ENCODE measurements around the gene BTBD9. TPM values are rescaled to one million over a fixed set of nuclear protein-coding genes. Genes with fewer than 3 reads are reported as not detected.

The BTBD9 gene
- total and polyA plus RNA-seq, 2 donors (not counting 3 experiments of a cell fraction or from before 2014, with no cell fraction given): 4.9 to 15.0 TPM

GRCh38 chr6:38137608-38138265 lies 502.0 kb downstream of the BTBD9 start:
- DNase-seq (ENCODE audit: low read depth, low spot score): no peak
- no peak for FAIRE-seq
- ChIA-PET POLR2A (no interaction called here), CTCF (interaction anchor here (0.6 to 1.1 kb wide), 2 partner anchors 356 to 434 kb away, joined by 3 to 4 read pairs; no protein-coding TSS in a partner anchor)
- intact Hi-C loops (cut with micrococcal nuclease) (no loop called here), dilution Hi-C loops (cut with MboI; ENCODE audit: extremely low pct_ligation_motif_present, low sequenced_read_pairs) (no loop called here)
- BruUV-seq (replicated peaks): no TSS peak
- Histone ChIP-seq H3K79me2 (ENCODE audit: control insufficient read depth, insufficient read depth, low read length) (no peaks in the 10 kb centered on the region), H3K36me3 (ENCODE audit: control insufficient read depth in 2 of 2, extremely low read depth in 1 of 2, insufficient read depth in 2 of 2, low read length in 2 of 2) (peaks cover 0 to 4% of the 10 kb centered on the region in 2 experiments), H2AFZ (ENCODE audit: low read depth, low read length) (no peak overlapping the region), H3K4me1 (ENCODE audit: control insufficient read depth, extremely low read depth, insufficient read depth, low read length) (no peaks in the 10 kb centered on the region), H3K9me1 (replicated peaks; ENCODE audit: control insufficient read depth, extremely low read depth, insufficient read depth, low read length) (no peaks in the 10 kb centered on the region), H3K27me3 (ENCODE audit: control insufficient read depth in 2 of 2, insufficient read depth in 2 of 2, low read length in 2 of 2) (no peaks in the 10 kb centered on the region), H3K4me2 (ENCODE audit: insufficient read depth, low read length) (no peak overlapping the region), H3K4me3 (replicated peaks in 1 of 3; ENCODE audit: insufficient read depth in 1 of 3, low read depth in 1 of 3, low read length in 3 of 3) (no peak overlapping the region), H3K27ac (ENCODE audit: insufficient read depth, low read depth, low read length) (no peak overlapping the region), H3K9ac (replicated peaks; ENCODE audit: extremely low read depth, insufficient read depth, low read length) (no peak overlapping the region), H4K20me1 (replicated peaks; ENCODE audit: control insufficient read depth, extremely low read depth, insufficient read depth, low read length) (no peaks in the 10 kb centered on the region), H3K9me3 (replicated peaks; ENCODE audit: control insufficient read depth, insufficient read depth, low read length) (no peaks in the 10 kb centered on the region)
- no peak for TF ChIP-seq EZH2 (IDR thresholded peaks at IDR 0.05; ENCODE audit: borderline replicate concordance, low read depth, low read length, severe bottlenecking)
- no peak for TF ChIP-seq POLR2A (IDR thresholded peaks at IDR 0.05; ENCODE audit: low read depth, low read length)
- TF ChIP-seq POLR2AphosphoS5 (IDR thresholded peaks at IDR 0.05; ENCODE audit: insufficient read depth, low read depth, low read length): no peak
- no peak for TF ChIP-seq MYC (IDR thresholded peaks at IDR 0.05; ENCODE audit: low read depth, low read length)
- TF ChIP-seq JUN (IDR thresholded peaks at IDR 0.05; ENCODE audit: borderline replicate concordance, insufficient read depth, insufficient read length, low read depth): no peak
- TF ChIP-seq GATA2 (IDR thresholded peaks at IDR 0.05; ENCODE audit: insufficient read depth, insufficient read length, low read depth, low read length): no peak
- TF ChIP-seq FOS (IDR thresholded peaks at IDR 0.05; ENCODE audit: borderline replicate concordance, insufficient read depth, low read length): no peak
- no peak for TF ChIP-seq MAX (IDR thresholded peaks at IDR 0.05; ENCODE audit: insufficient read depth, insufficient read length)
- TF ChIP-seq CTCF (IDR thresholded peaks at IDR 0.05; ENCODE audit: extremely low read depth in 1 of 2, insufficient read depth in 1 of 2, low read depth in 1 of 2, low read length in 2 of 2): no peak

All from endothelial cell of umbilical vein (primary cell).